GM19025 (cell line): ENCODE data around the gene MYOCD.

Experiments used
- ATAC-seq: cut with Tn5 transposase; IDR thresholded peaks from one replicate; pipeline ENCODE4 v1.9.1; 2021; ENCODE audit warnings: mild to moderate bottlenecking, low read depth, moderate library complexity; ENCODE audit not compliant: unreplicated experiment

The MYOCD gene

GRCh38 chr17:12691173-12691572, 25.5 kb downstream of the MYOCD start:
- ATAC-seq: no peak

GRCh38 chr17:12693640-12694039, 27.9 kb downstream of the MYOCD start:
- no peak for ATAC-seq

GRCh38 chr17:12706070-12706469, 40.4 kb downstream of the MYOCD start:
- no peak for ATAC-seq

DNA sequence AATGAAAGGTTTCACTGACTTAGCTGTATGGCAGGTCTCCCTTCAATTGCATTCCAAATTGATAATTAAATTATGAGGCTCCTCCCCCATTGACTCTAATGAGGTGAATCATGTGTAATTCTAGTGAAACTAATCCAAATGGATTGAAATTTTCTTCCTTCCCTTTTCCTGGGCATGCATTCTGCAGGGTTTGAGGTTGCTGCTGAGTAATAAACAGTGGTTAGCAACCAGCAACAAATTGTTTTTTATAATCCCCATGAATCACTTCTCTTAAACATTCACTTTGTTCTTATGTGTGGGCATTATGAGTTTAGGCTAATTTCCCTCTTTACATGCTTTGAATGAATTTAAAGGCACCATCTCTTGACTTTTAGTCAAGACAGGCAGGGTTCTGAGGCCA, 43.4 kb downstream of the MYOCD start:
- ATAC-seq: no peak

DNA sequence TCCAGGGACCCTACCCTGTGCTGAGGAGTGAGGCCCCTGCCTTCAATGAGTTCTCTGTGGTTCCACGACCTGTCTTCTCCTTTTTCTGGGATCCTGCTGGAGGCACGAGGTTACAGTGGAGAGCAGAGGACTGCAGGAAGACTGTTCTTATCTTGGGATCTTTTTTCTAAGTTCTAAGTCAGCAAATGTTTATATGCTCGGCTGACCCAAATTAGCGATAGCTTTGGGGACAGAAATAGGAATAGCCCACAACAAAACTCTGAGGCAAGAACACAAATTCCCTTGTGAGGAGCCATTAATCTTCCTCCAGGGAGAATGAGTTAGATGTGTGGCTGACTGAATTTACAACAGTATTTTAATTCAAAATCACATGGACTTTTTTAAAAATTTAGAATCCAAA, 46.7 kb downstream of the MYOCD start:
- ATAC-seq: no peak

- no peak for ATAC-seq
Measured at GRCh38 chr17:12712941-12713340, 47.3 kb downstream of the MYOCD start.

- ATAC-seq: no peak
Measured at GRCh38 chr17:12719948-12720347, 54.3 kb downstream of the MYOCD start.

GRCh38 chr17:12721581-12721980, 55.9 kb downstream of the MYOCD start:
- ATAC-seq: no peak

GRCh38 chr17:12722282-12722681, 56.6 kb downstream of the MYOCD start:
- ATAC-seq: no peak

DNA sequence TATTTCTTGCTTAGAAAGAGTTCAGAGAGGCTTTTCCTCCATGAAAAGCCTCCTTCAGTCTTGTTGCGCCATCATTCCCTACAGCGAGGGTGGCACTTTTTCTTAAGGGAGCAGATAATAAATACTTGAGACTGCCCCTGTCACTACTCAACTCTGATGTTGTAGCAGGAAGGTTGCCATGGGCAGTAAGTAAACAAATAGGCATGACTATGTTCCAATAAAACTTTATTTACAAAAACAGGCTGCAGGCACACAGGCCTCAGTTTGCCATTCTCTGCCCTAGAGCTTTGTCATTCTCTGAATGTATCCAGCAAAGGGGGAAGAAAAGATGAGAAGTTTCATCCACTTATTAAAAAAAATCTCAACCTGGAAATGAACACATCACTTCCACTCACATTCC, 60.4 kb downstream of the MYOCD start:
- no peak for ATAC-seq

GRCh38 chr17:12727076-12727760, 61.5 kb downstream of the MYOCD start:
- ATAC-seq: no peak

GRCh38 chr17:12727881-12728280, 62.2 kb downstream of the MYOCD start:
- ATAC-seq: no peak

DNA sequence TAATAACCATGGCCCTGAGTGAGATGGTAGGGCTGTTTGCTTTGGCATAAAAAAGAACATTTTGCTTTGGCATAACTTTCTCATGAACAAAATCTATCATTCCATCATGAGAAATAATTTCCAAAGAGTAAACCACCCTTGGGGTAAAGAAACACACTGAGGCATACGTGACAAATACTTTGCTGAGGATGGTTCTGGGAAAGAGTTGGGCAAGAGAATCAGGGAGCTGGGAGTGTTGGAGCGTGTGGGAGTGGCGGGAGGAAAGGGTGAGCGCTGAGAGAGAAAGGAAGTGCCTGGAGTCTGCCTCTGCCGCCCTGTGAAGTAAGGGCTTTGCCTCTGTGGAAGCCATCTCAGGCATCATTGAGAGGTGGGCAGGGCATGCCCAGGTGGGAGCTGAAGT, 63.4 kb downstream of the MYOCD start:
- no peak for ATAC-seq

DNA sequence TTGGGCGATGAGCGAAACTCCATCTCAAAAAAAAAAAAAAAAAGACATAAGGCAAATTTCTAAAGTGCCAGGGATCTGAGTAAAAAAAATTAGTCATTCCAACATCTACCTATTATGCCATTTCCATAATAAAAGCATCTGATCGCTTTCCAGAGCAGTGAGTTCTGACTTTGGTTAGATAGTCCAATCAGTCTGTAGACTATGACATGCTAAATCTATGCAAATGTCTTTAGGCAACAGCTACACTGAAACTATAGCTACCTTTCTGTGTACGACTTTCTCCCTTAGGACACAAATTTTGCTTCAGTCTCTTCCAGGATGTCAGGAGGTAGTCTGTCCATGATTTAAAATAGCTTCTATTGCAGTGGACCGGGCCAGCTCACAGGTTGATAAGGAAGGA, 64.7 kb downstream of the MYOCD start:
- no peak for ATAC-seq

- ATAC-seq: no peak
Measured at GRCh38 chr17:12730931-12731521, 65.3 kb downstream of the MYOCD start.

DNA sequence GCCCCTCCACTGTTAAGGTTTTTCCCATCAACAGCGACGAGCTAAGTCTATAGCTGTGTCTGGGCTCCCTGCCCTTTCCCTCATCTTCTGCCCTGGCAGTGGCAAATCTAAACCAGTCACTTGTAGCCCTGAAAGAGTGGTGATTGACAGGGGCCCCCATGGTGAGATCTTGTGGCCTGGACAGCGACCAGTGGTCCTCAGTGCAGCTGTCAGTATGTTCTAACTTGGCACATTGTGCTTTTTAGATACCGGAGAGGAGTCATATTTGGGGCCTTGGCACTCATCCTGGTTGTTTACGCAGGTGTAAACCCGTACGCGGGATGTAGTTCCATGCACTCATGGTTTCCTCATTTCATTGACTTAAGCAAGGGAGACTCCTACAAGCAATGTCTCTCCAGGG, 66.1 kb downstream of the MYOCD start:
- ATAC-seq: no peak

- ATAC-seq: no peak
Measured at GRCh38 chr17:12732366-12732765, 66.7 kb downstream of the MYOCD start.

DNA sequence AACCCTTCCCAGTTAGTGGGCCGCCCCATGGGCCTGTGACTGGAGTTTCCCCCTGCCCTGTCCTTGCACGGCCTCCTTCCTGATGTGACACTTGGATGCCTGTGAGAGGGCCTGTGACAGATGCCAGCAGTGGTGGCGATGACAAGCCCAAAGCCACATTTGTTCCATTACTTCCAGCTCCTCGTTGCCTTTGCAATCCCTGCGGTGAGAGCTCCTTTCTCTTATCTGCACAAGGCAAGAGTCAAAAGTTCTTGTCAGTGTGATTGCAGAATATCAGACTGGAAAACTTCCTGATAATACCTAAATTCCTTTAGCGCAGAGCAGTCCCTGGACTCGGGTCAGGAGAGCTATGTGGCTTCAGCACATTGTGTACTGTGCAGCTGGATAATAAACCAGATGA, 69.2 kb downstream of the MYOCD start:
- no peak for ATAC-seq

DNA sequence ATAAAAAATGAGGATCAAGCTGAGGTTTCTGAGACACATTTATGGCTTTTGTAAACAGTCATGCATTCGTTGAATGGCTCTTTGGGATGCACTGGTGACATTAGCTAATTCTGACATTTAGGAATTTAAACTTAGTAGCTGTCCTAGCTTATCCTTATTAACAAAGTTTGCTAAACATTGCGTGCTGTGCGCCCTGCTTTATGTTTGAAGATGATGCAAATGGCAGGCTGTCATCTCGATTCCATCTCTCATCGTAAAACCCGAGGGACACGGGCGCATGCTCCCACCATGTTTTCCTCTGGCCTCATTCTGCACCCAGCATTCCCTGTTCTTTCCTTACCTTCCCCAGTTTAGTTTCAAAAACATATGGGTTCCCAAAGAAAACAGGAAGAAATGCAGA, 69.8 kb downstream of the MYOCD start:
- ATAC-seq: no peak

GRCh38 chr17:12736526-12736925, 70.8 kb downstream of the MYOCD start:
- ATAC-seq: no peak

GRCh38 chr17:12737740-12738469, 72.2 kb downstream of the MYOCD start:
- ATAC-seq: no peak

GRCh38 chr17:12738624-12739023, 72.9 kb downstream of the MYOCD start:
- no peak for ATAC-seq
